Measurements from ENCODE around the gene CD33.

DNA sequence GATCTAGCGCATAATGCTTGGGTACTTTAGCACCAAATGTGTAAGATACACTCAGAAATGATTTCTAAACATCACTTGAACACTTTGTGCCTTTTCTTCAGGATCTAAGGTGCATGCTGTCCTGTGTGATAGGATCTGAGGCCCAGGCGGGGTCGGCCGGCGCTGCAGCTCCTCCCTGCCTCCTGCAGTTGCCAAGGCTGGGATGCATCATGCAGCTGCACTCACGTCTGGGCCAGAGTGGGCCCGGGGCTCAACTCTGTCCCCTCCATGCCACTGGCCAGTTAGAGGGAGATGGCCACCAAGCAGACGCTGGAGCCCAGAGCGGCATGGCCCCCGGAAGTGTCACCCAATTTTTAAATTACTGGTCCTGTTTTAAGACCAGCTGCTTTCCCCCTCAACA lies 29.3 kb upstream of the CD33 start:
- TF ChIP-seq RXRA (IDR thresholded peaks at IDR 0.05; ENCODE audit: insufficient read depth, low read depth, low read length) (no peak), EP300 (IDR thresholded peaks at IDR 0.05; ENCODE audit: borderline replicate concordance in 1 of 2, low read depth in 2 of 2, low read length in 2 of 2) (no peak), YY1 (IDR thresholded peaks at IDR 0.05; ENCODE audit: low read depth, low read length) (no peak), TAF1 (IDR thresholded peaks at IDR 0.05; ENCODE audit: low read depth, low read length) (no peak), EZH2 (IDR thresholded peaks at IDR 0.05; ENCODE audit: low read depth, low read length, severe bottlenecking) (no peak), ZNF274 (IDR thresholded peaks at IDR 0.05; ENCODE audit: borderline replicate concordance, extremely low read depth, low read length) (no peak), JUND (IDR thresholded peaks at IDR 0.05; ENCODE audit: low read length) (no peak), BRCA1 (IDR thresholded peaks at IDR 0.05; ENCODE audit: low read depth, low read length) (no peak), POU5F1 (IDR thresholded peaks at IDR 0.05; ENCODE audit: low read depth, low read length) (no peak), POLR2AphosphoS5 (IDR thresholded peaks at IDR 0.05; ENCODE audit: low read depth, low read length) (no peak), CHD2 (IDR thresholded peaks at IDR 0.05; ENCODE audit: low read length) (no peak), RNF2 (IDR thresholded peaks at IDR 0.05; ENCODE audit: borderline replicate concordance, low read depth, low read length, missing control alignments, poor library complexity, severe bottlenecking) (no peak)
- TF ChIP-seq, protein P1, sequence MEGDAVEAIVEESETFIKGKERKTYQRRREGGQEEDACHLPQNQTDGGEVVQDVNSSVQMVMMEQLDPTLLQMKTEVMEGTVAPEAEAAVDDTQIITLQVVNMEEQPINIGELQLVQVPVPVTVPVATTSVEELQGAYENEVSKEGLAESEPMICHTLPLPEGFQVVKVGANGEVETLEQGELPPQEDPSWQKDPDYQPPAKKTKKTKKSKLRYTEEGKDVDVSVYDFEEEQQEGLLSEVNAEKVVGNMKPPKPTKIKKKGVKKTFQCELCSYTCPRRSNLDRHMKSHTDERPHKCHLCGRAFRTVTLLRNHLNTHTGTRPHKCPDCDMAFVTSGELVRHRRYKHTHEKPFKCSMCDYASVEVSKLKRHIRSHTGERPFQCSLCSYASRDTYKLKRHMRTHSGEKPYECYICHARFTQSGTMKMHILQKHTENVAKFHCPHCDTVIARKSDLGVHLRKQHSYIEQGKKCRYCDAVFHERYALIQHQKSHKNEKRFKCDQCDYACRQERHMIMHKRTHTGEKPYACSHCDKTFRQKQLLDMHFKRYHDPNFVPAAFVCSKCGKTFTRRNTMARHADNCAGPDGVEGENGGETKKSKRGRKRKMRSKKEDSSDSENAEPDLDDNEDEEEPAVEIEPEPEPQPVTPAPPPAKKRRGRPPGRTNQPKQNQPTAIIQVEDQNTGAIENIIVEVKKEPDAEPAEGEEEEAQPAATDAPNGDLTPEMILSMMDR (IDR thresholded peaks at IDR 0.05; ENCODE audit: control extremely low read depth in 1 of 3, insufficient read depth in 1 of 3, low read depth in 1 of 3, low read length in 3 of 3) = no peak
- TF ChIP-seq, protein P2, sequence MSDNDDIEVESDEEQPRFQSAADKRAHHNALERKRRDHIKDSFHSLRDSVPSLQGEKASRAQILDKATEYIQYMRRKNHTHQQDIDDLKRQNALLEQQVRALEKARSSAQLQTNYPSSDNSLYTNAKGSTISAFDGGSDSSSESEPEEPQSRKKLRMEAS (IDR thresholded peaks at IDR 0.05) = no peak
